ENCODE results near the gene GABRG3.

The GABRG3 gene

DNA sequence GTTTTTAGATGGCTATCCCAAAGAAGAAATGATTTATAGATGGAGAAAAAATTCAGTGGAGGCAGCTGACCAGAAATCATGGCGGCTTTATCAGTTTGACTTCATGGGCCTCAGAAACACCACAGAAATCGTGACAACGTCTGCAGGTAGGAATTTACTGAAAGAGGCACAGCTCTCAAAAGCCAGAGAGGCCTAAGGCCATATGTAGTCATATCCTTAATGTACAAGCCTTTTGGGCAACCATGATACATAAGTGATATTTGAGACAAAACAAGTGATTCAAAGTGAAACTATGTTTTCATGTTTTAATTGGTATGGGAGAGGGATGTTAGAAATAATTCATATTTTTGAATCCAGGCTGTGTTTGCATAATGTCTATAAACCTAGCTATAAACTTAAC, 509.7 kb downstream of the GABRG3 start:
- TF ChIP-seq, protein P1, sequence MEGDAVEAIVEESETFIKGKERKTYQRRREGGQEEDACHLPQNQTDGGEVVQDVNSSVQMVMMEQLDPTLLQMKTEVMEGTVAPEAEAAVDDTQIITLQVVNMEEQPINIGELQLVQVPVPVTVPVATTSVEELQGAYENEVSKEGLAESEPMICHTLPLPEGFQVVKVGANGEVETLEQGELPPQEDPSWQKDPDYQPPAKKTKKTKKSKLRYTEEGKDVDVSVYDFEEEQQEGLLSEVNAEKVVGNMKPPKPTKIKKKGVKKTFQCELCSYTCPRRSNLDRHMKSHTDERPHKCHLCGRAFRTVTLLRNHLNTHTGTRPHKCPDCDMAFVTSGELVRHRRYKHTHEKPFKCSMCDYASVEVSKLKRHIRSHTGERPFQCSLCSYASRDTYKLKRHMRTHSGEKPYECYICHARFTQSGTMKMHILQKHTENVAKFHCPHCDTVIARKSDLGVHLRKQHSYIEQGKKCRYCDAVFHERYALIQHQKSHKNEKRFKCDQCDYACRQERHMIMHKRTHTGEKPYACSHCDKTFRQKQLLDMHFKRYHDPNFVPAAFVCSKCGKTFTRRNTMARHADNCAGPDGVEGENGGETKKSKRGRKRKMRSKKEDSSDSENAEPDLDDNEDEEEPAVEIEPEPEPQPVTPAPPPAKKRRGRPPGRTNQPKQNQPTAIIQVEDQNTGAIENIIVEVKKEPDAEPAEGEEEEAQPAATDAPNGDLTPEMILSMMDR (IDR thresholded peaks at IDR 0.05; ENCODE audit: control insufficient read depth, insufficient read depth, low read depth, low read length, missing control alignments): no peak
- no peak overlapping the region for H3K4me3 ChIP-seq (ENCODE audit: control insufficient read depth, low read depth, low read length)
- DNase-seq (ENCODE audit: low read depth): no peak

DNA sequence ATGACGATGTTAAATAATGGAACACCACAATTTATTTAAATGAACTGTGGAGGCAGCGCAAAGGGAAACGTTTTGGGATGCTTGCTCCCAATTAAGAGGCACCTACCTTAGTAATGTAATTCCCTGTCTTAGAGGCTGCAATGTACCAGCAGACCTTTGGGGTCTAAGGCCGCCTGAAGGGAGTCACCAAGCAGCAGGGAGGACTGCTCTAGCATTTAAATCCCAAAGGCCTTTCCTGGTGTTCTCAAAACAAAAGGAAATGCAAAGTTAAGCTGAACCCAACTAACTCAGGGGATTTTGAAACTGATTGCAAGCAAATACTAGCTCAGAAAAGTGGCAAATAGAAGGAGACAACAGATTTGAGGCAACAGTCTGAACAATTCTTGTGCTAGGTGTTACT, 510.8 kb downstream of the GABRG3 start:
- no peak for DNase-seq (ENCODE audit: low read depth)
- H3K4me3 ChIP-seq (ENCODE audit: control insufficient read depth, low read depth, low read length): no peak overlapping the region
- TF ChIP-seq, protein P1 (IDR thresholded peaks at IDR 0.05; ENCODE audit: control insufficient read depth, insufficient read depth, low read depth, low read length, missing control alignments): no peak

DNA sequence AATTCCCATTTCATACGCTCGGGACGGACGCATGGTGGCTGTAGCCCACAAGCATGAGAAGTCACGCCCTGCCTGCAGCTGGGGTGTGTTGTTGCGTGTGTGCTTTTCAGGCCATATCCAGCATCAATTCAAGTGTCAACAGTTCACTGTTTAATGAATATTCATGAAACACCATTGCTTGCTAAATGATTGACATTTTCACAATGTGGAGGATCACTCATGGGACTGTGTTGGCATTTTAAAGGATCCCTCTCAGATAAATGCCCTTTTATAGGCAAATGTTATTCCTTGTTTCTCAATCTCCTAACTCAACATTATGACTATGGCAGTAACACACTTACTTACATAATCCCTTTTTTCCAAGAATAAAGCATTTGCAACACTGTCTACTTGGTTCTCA, 511.3 kb downstream of the GABRG3 start:
- H3K4me3 ChIP-seq (ENCODE audit: control insufficient read depth, low read depth, low read length): no peak overlapping the region
- DNase-seq (ENCODE audit: low read depth): no peak
- TF ChIP-seq, protein P1 (IDR thresholded peaks at IDR 0.05; ENCODE audit: control insufficient read depth, insufficient read depth, low read depth, low read length, missing control alignments): no peak

DNA sequence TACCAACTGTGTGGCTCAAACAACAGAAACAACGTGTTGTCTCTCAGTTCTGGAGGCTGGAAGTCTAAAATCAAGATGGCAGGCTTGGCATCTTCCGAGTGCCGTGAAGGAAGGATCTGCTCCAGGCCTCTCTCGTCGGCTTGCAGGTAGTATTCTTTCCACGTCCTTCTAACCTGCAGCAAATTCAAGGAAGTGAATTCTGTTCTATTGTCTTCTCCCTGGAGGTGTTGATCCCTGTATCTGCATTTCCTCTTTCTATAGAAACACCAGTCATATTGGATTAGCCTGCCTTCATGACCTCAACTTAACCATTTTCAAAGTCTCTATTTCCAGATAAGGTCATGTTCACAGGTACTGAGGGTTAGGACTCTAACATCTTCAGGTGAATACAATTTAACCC, 512.1 kb downstream of the GABRG3 start:
- TF ChIP-seq, protein P1 (IDR thresholded peaks at IDR 0.05; ENCODE audit: control insufficient read depth, insufficient read depth, low read depth, low read length, missing control alignments): no peak
- DNase-seq (ENCODE audit: low read depth): no peak
- no peak overlapping the region for H3K4me3 ChIP-seq (ENCODE audit: control insufficient read depth, low read depth, low read length)

DNA sequence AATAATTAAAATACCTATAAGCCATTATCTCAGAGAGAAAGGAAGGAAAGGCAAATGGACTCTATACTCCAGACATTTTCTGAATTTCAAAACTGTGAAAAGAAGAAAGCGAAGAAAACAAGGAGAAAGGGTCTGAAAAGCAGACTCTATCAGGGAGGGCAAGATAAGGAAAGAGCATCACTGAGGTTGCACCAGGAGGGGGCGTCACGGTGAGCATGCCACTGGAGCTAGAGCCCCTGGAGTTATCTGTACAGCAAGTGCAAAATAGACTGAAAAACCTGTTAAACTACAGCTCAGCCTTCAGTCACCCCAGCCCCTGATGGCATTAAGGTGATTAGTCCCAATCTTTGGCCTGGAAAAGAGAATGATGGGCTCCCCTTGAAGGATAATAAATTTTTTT, 514.3 kb downstream of the GABRG3 start:
- DNase-seq (ENCODE audit: low read depth): no peak
- H3K4me3 ChIP-seq (ENCODE audit: control insufficient read depth, low read depth, low read length): no peak overlapping the region
- TF ChIP-seq, protein P1 (IDR thresholded peaks at IDR 0.05; ENCODE audit: control insufficient read depth, insufficient read depth, low read depth, low read length, missing control alignments): no peak

DNA sequence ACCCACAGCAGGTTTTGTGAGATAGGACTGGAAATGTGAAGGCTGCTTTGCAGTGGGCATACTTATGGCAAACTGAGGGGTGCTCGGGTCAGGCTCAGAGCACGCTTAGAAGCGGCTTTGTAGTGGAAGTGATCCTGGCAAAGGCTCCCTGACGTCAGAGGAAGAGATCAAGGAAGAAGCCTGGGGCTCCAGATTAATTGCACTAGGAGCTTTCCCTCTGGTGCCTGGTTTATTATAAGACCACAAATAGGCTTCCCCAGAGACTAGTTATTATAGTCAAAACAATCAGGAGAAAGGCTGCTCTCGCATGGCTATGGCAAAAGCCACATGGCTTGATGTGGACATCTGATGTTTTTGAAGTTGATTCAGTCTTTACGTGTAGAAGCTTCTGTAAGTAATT, 515.1 kb downstream of the GABRG3 start:
- TF ChIP-seq, protein P1 (IDR thresholded peaks at IDR 0.05; ENCODE audit: control insufficient read depth, insufficient read depth, low read depth, low read length, missing control alignments): no peak
- no peak for DNase-seq (ENCODE audit: low read depth)
- H3K4me3 ChIP-seq (ENCODE audit: control insufficient read depth, low read depth, low read length): no peak overlapping the region
